ENCODE measurements around the gene MRPL4. TPM values are rescaled to one million over a fixed set of nuclear protein-coding genes. Genes with fewer than 3 reads are reported as not detected.

Gene MRPL4
- polyA plus RNA-seq, 1 of the 3 experiments (the other 2 are of a cell fraction): 110 TPM

GRCh38 chr19:10228920-10229319 lies 23.1 kb upstream of the MRPL4 start:
- Histone ChIP-seq H3K27ac (ENCODE audit: low read depth in 2 of 2, low read length in 1 of 2) (peak overlapping the region in 1 of 2 experiments; percentile 31; a peak in 1 of 4 replicates), H3K4me1 (ENCODE audit: control insufficient read depth in 1 of 2, insufficient read depth in 2 of 2, low read depth in 1 of 2, low read length in 1 of 2) (peaks cover 0 to 26% of the 10 kb centered on the region in 2 experiments; a peak in 1 of 4 replicates), H3K4me2 (no peak overlapping the region), H3K4me3 (ENCODE audit: low read depth in 2 of 2, low read length in 1 of 2) (no peak overlapping the region), H3F3A (replicated peaks; ENCODE audit: insufficient read depth) (peaks cover 4% of the 10 kb centered on the region), H3K9me3 (no peaks in the 10 kb centered on the region), H2AFZ (ENCODE audit: low read depth) (no peak overlapping the region), H3K9me2 (no peaks in the 10 kb centered on the region), H4K20me1 (ENCODE audit: insufficient read depth) (0 out of 2 replicates have a peak, but pooled peaks cover 4% of the 10 kb centered on the region), H3K27me3 (ENCODE audit: insufficient read depth) (no peaks in the 10 kb centered on the region), H3K36me3 (replicated peaks in 1 of 2; ENCODE audit: control insufficient read depth in 1 of 2, insufficient read depth in 2 of 2, low read length in 1 of 2) (no peaks in the 10 kb centered on the region), H3K79me2 (ENCODE audit: insufficient read depth) (peaks cover 10% of the 10 kb centered on the region; the same call in 1 of the 2 replicates), H3K9ac (no peak overlapping the region)
- TF ChIP-seq CTCF (IDR thresholded peaks at IDR 0.05): peak; percentile 53
- peak; percentile 36; the same call in 1 of the 2 replicates for TF ChIP-seq RAD21 (IDR thresholded peaks at IDR 0.05; ENCODE audit: low read length)
- TF ChIP-seq SMC3 (IDR thresholded peaks at IDR 0.05; ENCODE audit: low read depth, low read length): peak; percentile 33; the same call in 1 of the 2 replicates
- TF ChIP-seq RCOR1 (IDR thresholded peaks at IDR 0.05; ENCODE audit: low read length): no peak
- TF ChIP-seq GABPA (IDR thresholded peaks at IDR 0.05; ENCODE audit: low read depth): no peak
- 57% methylated on average over 2 of the region's 2 CpGs for WGBS (ENCODE audit: low lambda C conversion rate)
- DNase-seq: peak; percentile 45
- POLR2A ChIA-PET: interaction anchor here (1.2 kb wide), 1 partner anchor 23 kb away, joined by 3 read pairs; no protein-coding TSS in a partner anchor
- CTCF ChIA-PET: interaction anchor here (0.7 to 5.5 kb wide), 8 partner anchors 17 to 78 kb away, joined by 3 to 54 read pairs (median 4); no protein-coding TSS in a partner anchor

GRCh38 chr19:10230173-10230860 lies 21.7 kb upstream of the MRPL4 start:
- H3K36me3 ChIP-seq (replicated peaks in 1 of 2; ENCODE audit: control insufficient read depth in 1 of 2, insufficient read depth in 2 of 2, low read length in 1 of 2): no peaks in the 10 kb centered on the region
- H3K27me3 ChIP-seq (ENCODE audit: insufficient read depth): no peaks in the 10 kb centered on the region
- DNase-seq: no peak
- peaks cover 0 to 26% of the 10 kb centered on the region in 2 experiments; a peak in 1 of 4 replicates for H3K4me1 ChIP-seq (ENCODE audit: control insufficient read depth in 1 of 2, insufficient read depth in 2 of 2, low read depth in 1 of 2, low read length in 1 of 2)
- ChIA-PET POLR2A (interaction anchor here (1.6 kb wide), 1 partner anchor 36 kb away, joined by 3 read pairs; no protein-coding TSS in a partner anchor), CTCF (interaction anchor here (1.4 to 5.5 kb wide), 4 partner anchors 19 to 299 kb away, joined by 3 to 54 read pairs (median 18); no protein-coding TSS in a partner anchor)
- peak overlapping the region; percentile 83 for H2AFZ ChIP-seq (ENCODE audit: low read depth)
- peak overlapping the region; percentile 98 for H3K4me2 ChIP-seq
- peak overlapping the region; percentile 92 for H3K9ac ChIP-seq
- 0 out of 2 replicates have a peak, but pooled peaks cover 4% of the 10 kb centered on the region for H4K20me1 ChIP-seq (ENCODE audit: insufficient read depth)
- H3K79me2 ChIP-seq (ENCODE audit: insufficient read depth): peaks cover 10% of the 10 kb centered on the region; the same call in 1 of the 2 replicates
- 3% methylated on average over 22 of the region's 70 CpGs for WGBS (ENCODE audit: low lambda C conversion rate)
- peak overlapping the region; percentile 54 to 88; a peak in 3 of 4 replicates for H3K27ac ChIP-seq (ENCODE audit: low read depth in 2 of 2, low read length in 1 of 2)
- no peaks in the 10 kb centered on the region for H3K9me2 ChIP-seq
- H3F3A ChIP-seq (replicated peaks; ENCODE audit: insufficient read depth): peaks cover 4% of the 10 kb centered on the region
- no peaks in the 10 kb centered on the region for H3K9me3 ChIP-seq
- H3K4me3 ChIP-seq (ENCODE audit: low read depth in 2 of 2, low read length in 1 of 2): peak overlapping the region; percentile 72 to 98
- TF ChIP-seq EZH2phosphoT487 (IDR thresholded peaks at IDR 0.05; ENCODE audit: borderline replicate concordance, low read depth) (no peak), YY1 (IDR thresholded peaks at IDR 0.05; ENCODE audit: low read depth) (no peak), RXRA (IDR thresholded peaks at IDR 0.05; ENCODE audit: borderline replicate concordance, low read depth) (no peak), CHD2 (IDR thresholded peaks at IDR 0.05; ENCODE audit: low read length, partially characterized antibody) (peak; percentile 29), RAD21 (IDR thresholded peaks at IDR 0.05; ENCODE audit: low read length) (no peak), MEF2A (IDR thresholded peaks at IDR 0.05; ENCODE audit: borderline replicate concordance, low read depth) (no peak), MXI1 (IDR thresholded peaks at IDR 0.05; ENCODE audit: low read depth, low read length) (peak; percentile 48; the same call in 1 of the 2 replicates), NFIC (IDR thresholded peaks at IDR 0.05; ENCODE audit: borderline replicate concordance) (no peak), RCOR1 (IDR thresholded peaks at IDR 0.05; ENCODE audit: low read length) (no peak), RFX5 (IDR thresholded peaks at IDR 0.05; ENCODE audit: low read length) (no peak)
- TF ChIP-seq, protein P1, sequence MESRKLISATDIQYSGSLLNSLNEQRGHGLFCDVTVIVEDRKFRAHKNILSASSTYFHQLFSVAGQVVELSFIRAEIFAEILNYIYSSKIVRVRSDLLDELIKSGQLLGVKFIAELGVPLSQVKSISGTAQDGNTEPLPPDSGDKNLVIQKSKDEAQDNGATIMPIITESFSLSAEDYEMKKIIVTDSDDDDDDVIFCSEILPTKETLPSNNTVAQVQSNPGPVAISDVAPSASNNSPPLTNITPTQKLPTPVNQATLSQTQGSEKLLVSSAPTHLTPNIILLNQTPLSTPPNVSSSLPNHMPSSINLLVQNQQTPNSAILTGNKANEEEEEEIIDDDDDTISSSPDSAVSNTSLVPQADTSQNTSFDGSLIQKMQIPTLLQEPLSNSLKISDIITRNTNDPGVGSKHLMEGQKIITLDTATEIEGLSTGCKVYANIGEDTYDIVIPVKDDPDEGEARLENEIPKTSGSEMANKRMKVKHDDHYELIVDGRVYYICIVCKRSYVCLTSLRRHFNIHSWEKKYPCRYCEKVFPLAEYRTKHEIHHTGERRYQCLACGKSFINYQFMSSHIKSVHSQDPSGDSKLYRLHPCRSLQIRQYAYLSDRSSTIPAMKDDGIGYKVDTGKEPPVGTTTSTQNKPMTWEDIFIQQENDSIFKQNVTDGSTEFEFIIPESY (IDR thresholded peaks at IDR 0.05; ENCODE audit: borderline replicate concordance, low read depth): no peak
- TF ChIP-seq, protein P2, sequence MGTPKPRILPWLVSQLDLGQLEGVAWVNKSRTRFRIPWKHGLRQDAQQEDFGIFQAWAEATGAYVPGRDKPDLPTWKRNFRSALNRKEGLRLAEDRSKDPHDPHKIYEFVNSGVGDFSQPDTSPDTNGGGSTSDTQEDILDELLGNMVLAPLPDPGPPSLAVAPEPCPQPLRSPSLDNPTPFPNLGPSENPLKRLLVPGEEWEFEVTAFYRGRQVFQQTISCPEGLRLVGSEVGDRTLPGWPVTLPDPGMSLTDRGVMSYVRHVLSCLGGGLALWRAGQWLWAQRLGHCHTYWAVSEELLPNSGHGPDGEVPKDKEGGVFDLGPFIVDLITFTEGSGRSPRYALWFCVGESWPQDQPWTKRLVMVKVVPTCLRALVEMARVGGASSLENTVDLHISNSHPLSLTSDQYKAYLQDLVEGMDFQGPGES (IDR thresholded peaks at IDR 0.05; ENCODE audit: low read depth, low read length): no peak
- TF ChIP-seq, protein P3, sequence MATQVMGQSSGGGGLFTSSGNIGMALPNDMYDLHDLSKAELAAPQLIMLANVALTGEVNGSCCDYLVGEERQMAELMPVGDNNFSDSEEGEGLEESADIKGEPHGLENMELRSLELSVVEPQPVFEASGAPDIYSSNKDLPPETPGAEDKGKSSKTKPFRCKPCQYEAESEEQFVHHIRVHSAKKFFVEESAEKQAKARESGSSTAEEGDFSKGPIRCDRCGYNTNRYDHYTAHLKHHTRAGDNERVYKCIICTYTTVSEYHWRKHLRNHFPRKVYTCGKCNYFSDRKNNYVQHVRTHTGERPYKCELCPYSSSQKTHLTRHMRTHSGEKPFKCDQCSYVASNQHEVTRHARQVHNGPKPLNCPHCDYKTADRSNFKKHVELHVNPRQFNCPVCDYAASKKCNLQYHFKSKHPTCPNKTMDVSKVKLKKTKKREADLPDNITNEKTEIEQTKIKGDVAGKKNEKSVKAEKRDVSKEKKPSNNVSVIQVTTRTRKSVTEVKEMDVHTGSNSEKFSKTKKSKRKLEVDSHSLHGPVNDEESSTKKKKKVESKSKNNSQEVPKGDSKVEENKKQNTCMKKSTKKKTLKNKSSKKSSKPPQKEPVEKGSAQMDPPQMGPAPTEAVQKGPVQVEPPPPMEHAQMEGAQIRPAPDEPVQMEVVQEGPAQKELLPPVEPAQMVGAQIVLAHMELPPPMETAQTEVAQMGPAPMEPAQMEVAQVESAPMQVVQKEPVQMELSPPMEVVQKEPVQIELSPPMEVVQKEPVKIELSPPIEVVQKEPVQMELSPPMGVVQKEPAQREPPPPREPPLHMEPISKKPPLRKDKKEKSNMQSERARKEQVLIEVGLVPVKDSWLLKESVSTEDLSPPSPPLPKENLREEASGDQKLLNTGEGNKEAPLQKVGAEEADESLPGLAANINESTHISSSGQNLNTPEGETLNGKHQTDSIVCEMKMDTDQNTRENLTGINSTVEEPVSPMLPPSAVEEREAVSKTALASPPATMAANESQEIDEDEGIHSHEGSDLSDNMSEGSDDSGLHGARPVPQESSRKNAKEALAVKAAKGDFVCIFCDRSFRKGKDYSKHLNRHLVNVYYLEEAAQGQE (IDR thresholded peaks at IDR 0.05; ENCODE audit: low read depth, low read length): no peak
